HG03103 (cell line): ENCODE measurements around the gene SLC19A1.

Experiments used
- ATAC-seq: cut with Tn5 transposase; IDR thresholded peaks from one replicate; pipeline ENCODE4 v1.9.1; 2021; ENCODE audit warnings: low read depth; ENCODE audit not compliant: unreplicated experiment

The SLC19A1 gene

DNA sequence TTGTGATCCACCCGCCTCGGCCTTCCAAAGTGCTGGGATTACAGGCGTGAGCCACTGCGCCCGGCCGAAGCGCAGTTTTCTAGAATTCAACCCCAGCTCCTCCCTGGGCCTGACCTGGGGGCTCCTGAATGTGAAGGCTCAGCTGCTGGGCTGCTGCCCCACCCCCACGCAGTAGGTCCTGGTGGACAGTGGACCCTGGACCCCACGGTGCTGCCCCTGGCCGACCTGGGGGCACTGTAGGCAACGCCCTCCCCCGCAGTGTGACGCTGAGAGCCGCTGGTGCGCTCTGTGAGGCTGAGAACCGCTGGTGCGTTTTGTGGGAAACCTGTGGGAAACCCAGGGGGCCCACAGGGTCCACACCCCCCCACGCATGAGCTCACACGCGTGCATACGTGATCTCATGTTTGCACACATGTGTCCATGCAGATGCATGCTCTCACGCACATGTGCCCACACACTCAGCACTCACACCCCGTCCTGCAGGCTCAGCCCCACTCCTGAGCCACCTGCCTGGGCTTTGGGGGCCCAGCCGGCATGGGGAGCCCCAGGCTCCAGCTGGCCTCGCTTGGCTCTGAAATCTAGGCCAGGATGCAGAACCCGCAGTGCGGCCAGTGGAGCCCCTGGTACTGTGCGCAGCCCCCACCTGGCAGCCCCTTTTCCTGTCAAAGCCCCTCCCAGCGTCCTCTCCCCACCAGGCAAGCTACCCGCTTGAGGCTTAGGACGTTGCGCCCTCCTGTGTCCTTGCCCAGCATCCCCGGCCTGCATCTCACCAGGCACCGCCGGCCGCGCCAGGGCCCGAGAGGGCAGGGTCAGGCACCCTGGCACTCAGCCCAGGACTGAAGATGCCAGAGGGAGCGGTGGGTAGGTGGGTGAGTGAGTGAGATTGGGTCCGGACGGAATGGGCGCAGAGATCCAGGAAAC, 69.5 kb downstream of the SLC19A1 start:
- ATAC-seq, result no peak

DNA sequence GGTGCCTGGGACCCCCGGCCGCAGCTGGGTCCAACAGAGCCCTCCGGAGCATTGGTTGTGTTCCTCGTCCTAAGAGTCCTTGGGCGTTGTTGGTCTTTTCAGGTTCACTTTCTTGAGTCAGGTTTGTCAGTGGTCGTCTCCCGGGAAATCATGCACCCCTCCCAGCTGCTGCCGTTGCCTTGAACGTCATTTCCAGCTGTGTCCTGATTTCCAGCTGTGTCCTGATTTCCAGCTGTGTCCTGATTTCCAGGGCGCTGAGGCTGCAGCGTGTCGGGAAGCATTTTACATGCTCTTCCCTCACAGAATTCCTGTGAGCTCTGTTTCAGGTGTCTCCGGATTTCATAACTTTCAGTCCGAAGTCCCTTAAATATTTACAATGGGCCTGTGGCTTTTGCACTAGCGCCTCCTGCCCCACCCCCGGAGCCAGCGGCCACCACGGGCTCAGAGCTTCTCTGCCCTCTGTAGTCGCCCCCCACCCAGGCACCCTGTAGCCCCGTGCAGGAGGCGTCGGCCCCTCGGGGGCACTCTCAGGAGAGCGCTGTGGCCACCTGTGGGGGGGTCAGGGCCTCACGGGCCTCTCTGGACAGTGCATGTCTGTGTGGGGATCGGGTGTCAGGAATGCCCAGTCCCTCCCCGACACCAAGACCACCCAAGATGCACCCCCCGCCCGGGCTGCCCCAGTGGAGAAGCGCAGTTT, 70.6 kb downstream of the SLC19A1 start:
- no peak for ATAC-seq

DNA sequence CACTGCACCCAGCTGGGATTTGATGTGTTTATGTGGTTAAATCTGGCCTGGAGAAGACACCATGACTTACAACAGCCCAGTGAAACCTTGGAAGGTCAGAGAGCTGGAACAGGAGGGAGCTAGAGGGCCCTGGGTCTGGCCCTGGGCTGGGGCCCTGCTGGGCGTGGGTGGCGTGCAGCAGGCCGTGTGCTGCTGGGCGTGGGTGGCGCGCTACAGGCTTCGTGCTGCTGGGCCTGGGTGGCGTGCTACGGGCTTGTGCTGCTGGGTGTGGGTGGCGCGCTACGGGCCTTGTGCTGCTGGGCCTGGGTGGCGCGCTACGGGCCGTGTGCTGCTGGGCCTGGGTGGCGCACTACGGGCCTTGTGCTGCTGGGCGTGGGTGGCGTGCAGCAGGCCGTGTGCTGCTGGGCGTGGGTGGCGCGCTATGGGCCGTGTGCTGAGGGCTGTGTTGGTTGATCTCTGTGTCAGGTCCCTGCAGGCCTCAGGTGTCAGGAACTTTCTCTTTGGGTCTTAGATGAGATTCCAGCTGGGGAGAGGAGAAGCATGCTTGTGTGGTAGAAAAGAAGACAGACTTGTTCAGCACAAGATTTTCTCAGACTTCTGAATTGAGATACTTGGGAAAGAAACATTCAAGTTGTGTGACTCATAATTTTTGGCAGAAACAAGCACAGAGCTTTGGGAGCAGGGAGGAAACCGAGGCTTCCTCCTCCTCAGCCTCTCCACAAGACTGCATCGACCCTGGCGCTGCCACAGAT, 71.3 kb downstream of the SLC19A1 start:
- ATAC-seq, result no peak

DNA sequence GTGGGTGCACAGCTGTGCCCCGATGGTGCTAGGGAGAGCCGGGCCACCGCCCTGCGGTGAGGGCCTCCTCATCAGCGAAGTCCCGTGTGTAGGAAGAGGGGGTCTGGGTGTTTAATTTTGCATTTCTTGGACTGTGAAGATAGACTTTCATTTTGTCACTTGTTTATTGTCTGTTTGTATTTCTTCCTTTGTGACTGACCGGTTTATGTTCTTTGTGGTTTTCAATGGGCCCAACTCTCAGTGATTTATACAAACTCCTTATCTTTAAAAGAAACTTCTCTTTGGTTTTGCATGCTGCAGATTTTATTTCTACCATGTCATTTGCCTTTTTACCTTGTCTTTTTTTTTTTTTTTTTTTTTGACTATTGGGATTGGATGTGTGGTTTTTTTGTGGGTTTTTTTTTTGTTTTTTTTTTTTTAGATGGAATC, 72.1 kb downstream of the SLC19A1 start:
- ATAC-seq, result no peak

DNA sequence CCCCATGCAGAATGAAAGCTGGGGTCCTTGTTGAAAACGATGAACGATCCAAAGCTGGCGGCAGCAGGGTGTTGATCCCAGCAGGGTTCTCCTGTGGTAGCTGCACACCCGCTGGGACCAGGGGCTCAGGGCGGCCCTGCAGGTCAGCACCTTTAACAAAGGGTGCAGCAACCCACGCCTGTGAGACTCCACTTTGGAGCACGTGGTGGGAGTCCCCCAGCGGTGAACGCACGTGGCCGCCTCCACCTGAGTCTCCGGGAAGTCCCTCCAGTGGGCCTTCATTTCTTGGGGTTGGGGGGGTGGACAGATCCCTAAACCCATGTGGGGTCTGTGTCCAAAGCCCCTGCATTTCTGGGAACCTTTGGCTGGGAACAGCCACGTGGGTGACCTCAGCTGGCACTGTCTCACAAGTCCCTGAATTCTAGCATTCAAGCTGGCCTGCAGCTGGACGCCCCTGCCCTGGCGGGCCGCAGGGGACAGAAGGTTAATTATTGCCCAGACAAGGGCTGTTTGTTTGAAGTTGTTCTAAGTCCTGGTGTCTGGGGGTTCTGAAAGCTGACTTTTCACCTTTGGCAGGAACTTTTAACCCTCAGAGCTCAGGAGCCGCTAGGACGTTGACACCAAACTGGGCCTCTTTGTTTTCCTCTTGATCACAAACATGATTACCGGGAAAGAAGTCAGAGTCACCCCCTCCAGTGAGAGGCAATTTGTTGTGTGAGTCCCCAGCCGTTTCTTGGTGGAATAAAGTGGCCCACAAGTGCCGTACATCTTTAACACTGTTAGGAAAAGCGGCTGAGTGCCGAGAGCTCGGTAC, 72.8 kb downstream of the SLC19A1 start:
- ATAC-seq, result no peak

- ATAC-seq, result no peak
Observed at GRCh38 chr21:45468971-45469272, 73.3 kb downstream of the SLC19A1 start.

DNA sequence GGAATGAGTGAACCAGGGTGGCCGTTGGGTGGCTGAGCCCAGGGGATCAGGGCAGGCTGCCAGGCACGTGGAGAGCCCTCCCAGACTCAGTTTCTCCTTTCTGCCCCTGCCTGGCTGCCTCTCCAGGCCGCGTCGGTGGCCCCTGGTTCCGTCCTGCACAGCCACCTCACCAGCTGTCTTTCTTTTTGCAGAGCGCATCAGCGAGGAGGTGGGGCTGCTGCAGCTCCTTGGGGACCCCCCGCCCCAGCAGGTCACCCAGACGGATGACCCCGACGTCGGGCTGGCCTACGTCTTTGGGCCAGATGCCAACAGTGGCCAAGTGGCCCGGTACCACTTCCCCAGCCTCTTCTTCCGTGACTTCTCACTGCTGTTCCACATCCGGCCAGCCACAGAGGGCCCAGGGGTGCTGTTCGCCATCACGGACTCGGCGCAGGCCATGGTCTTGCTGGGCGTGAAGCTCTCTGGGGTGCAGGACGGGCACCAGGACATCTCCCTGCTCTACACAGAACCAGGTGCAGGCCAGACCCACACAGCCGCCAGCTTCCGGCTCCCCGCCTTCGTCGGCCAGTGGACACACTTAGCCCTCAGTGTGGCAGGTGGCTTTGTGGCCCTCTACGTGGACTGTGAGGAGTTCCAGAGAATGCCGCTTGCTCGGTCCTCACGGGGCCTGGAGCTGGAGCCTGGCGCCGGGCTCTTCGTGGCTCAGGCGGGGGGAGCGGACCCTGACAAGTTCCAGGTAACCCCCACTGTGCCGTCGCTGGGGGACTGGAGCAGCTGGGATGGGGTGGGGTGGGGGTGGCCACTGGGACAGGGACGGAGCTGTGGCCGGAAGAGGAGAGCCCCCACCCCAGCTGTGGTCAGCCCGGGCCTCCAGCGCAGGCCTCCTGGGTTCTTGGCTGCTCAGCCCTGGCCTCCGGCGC, 73.9 kb downstream of the SLC19A1 start:
- ATAC-seq, result no peak

DNA sequence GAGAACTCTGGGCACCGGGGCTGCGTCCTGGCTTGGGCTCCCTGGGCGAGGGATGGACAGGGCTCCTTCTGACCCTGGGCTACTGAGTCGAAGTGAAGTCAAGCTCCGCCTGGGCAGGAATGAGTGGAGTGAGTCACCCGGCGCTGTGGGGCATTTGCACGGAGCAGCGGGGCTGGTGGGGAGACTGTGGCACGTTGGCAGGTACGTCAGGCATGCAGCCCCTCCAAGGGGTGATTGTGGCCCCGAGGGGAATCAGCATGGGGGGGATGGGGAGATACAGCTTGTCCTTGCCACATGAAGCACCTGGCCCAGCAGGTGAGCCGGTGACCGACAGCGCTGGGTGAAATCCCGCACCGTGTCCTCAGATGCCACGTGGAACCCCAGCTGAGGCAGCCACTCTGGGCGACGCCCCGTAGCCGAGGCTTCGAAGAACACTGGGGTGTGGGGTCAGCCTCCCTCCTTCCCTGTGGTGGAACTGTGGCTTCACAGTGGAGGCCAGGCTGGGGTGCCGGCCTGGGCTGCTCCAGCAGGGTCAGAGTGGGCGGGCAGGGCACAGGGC, 74.9 kb downstream of the SLC19A1 start:
- no peak for ATAC-seq

DNA sequence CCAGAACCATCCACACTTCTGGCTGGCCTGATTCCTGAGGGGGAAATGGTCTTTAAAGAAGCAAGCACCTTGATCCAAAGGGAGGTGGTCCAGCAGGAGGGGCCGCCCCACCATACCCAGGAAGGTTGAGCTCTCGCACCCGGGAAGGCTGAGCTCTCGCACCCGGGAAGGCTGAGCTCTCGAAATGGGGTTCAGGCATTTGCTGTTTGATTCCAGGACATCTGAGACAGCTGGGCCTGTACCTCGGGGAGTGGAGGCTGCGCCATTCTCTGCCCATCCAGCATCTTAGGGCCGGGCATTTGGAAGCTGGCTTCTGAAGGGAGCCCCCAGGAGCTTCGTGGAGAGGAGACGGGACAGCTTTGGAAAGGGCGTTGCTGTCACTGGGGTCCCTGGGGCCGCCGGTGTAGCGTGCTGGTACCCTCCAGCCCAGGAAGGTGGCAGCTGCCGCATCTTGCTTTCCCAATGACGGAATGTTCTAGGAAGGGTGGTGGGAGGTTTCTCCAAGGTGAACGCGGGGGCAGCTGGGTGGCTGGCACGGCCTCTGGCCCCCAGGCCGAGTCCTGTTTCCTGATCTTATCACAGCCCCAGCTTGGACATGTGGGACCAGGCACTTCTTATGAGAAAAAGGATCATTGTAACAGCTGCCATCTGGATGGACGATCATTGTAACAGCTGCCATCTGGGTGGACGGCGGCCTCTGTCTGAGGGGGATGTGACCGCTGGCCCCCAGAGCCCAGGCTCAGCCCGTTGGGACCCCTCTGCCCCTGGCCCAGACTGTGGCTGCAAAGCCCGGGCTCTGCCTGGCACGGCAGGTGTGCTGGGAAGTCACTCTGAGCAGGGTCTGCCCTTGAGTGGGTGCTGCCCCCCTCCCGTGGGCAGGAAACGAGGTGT, 75.7 kb downstream of the SLC19A1 start:
- ATAC-seq, result no peak

GRCh38 chr21:45465611-45466329, 76.5 kb downstream of the SLC19A1 start:
- ATAC-seq, result no peak

- ATAC-seq, result no peak
Observed at GRCh38 chr21:45465105-45465504, 77.1 kb downstream of the SLC19A1 start.

- no peak for ATAC-seq
Observed at GRCh38 chr21:45464309-45464708, 77.9 kb downstream of the SLC19A1 start.

DNA sequence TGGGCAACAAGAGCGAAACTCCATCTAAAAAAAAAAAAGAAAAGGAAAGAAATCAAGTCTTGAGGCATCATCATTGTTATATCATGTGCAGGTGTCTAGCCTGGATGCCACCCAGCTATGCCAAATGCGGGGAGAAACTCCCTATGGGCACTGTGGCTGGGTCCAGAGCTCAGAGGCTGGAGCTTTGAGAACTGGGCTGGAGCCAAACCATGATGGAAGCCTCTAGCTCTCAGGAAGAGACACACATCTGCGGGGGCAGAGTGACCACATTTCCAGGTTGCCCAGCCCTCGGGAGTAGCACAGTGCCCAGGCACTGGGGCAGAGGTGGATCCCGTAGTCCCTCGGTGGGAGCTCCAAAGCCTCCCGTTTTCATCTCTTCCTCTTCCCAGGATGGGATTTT, 78.4 kb downstream of the SLC19A1 start:
- no peak for ATAC-seq

DNA sequence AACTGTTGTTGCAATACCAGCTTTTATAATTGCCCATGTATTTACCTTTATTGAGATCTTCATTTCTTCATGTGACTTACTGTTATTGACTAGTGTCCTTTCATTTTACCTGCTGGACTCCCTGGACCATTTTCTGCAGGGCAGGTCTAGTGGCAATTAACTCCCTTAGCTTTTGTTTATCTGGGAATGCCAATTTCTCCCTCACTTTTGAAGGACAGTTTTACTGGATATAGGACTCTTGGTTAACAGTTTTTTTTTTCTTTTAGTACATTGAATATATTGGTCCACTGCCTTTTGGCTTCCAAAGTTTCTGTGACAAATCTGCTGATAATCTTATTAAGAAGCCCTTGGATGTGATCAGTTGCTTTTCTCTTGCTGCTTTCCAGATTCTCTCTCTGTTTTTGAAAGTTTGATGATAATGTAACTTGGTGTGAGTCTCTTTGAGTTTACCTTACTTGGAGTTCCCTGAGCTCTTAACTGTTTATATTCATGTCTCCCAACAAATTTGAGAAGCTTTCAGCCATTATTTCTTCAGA, 80.4 kb downstream of the SLC19A1 start:
- ATAC-seq, result no peak

GRCh38 chr21:45461369-45461750, 80.9 kb downstream of the SLC19A1 start:
- ATAC-seq, result no peak

GRCh38 chr21:45460611-45461368, 81.5 kb downstream of the SLC19A1 start:
- no peak for ATAC-seq
